GM18499 (cell line): Measurements from ENCODE around the gene OR4D11.
"Not testable (repeated sequence)": the region's sequence is repeated elsewhere in the genome, so short reads cannot be mapped to it uniquely, and the experiment has no call there.

Experiments
- ATAC-seq: cut with Tn5 transposase; IDR thresholded peaks from one replicate; pipeline ENCODE4 v1.9.1; 2021; ENCODE audit warnings: moderate number of reproducible peaks; ENCODE audit not compliant: insufficient read depth, unreplicated experiment

OR4D11 gene

GRCh38 chr11:59547605-59548308 is 44.4 kb downstream of the OR4D11 start:
- ATAC-seq = not testable (repeated sequence)

DNA sequence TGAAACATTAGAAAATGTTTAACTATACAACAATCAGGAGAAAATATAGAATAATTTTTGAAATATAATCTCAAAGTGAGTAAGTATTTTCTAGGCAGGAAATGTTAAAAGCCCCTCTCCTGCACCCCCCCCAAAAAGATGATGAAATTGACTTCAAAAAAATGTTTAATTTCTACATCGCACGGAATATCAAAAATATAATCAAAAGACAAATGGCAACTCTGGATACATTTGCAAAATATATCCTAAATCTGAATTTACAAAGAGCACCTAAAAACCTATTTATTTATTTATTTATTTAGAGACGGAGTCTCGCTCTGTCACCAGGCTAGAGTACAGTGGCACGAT is 44.9 kb downstream of the OR4D11 start:
- ATAC-seq = no peak

- ATAC-seq = peak; percentile 70
Observed at GRCh38 chr11:59550368-59550841, 47.0 kb downstream of the OR4D11 start.

- peak; percentile 29 for ATAC-seq
Observed at GRCh38 chr11:59550842-59551658, 47.7 kb downstream of the OR4D11 start.

DNA sequence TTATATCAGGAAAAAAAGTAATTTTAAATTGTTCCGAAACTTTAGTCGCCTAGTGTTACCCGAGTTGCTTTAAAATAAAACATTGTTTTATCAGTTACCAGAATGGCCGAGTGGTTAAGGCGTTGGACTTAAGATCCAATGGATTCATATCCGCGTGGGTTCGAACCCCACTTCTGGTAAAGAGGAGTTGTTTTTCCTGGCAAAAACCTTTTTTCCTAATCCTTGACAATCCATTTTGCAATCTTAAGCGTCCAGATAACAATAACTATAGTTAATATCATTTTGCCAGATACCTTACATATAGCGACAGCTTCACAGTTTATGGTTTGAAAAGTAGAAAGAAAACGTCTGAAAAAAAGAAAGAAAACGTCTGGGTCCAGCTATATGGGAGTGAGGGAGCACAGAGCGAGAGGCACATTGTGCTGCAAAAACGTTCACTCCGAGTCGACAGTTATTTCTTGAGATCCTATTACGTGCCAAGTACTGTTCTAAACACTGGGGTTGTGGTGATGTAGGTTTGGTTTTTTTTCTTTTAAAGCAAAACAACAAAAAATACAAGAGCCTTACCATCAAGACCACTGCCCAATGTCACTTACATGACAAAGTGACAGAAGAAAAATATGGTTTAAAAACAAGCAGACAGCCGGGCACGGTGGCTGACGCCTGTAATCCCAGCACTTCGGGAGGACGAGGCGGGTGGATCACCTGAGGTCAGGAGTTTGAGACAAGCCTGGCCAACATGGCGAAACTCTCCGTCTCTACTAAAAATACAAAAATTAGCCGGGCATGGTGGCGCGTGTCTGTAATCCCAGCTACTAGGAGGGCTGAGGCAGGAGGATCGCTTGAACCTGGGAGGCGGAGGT is 48.5 kb downstream of the OR4D11 start:
- ATAC-seq = no peak

DNA sequence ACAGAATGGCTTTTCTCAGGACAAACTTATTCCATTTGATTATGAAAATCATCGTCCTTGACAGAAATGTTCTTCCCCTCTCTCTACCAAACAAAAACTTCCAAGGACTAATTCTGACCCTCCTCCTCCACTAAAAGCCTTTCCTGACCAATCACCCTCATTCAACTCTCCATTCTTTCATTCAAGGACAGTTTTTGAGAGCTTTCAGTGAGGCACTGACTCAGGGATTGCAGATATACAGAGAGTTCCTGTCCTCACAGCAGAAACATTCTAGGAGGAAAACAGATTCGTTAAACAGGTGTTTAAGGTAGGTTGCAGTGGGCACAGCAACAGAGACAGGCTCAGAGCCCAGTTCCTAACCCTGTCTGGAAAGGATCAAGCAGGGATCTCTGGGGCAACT is 49.5 kb downstream of the OR4D11 start:
- no peak for ATAC-seq

GRCh38 chr11:59553323-59553722 is 49.9 kb downstream of the OR4D11 start:
- no peak for ATAC-seq
